ENCODE measurements around the gene NAALADL2.

Gene NAALADL2

DNA sequence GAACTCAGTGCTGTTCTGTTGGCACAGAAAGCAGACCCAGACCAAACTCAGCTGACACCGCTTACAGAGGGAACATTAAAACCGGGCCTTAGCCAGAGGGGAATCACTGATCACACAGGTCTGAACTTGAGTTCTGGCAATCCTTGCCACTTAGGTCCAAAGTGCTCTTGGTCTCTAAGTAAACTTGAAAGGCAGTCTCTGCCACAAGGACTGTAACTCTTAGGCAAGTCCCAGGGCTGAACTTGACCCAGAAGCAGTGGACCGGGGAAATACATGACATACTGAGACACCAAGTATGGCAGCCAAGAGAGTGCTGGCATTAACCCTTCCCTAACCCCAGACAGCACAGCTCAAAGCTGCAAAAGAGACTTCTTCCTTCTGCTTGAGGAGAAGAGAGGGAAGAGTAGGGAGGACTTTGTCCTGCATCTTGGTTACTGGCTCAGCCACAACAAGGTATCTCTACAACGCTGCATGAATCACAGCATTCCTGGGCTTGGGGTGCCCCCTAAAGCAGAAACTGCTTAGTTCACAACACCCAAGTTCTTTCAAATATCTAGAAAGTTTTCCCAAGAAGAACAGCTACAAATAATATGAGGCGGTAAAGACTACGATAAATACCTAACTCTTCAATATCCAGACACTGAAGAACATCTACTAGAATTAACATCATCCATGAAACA is 32.5 kb downstream of the NAALADL2 start:
- no peak for DNase-seq

- DNase-seq, result no peak
These were observed 47.9 kb downstream of the NAALADL2 start for GRCh38 chr3:174907027-174907426.

DNA sequence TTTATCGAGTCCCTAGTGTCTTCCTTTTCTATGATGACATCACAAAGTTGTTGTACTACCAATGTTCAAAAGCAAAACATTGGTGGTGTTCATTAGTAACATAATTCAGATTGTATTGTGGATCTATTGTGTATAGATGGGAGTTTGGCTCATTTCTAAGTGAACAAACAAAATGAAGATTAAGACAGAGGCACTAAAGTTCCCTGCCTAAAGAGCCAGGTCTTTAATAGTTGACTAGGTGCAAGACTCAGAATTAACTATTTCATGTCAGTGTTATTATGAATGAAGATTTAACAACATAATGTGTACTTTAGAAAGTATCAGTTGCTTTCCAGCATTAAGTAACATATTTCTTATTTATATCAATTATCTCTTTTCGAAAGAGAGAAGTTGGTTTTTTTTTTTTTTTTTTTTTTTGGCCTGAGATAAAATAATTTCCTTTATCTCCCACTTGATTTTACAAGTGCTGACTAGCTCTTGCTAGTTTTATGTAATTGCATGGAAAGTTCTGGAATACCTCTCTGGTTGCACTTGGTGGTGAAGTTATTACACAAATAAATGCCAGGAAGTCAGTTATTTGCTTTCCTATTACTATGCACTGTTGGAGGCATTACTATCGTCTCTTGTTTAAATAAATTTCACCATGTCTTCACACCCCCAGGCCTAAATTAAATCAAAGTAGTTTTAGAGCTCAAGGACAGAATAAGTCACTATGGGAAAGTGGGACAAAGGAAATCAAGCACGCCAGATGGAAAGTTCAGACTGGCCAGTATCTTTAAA is 48.7 kb downstream of the NAALADL2 start:
- no peak for DNase-seq

- DNase-seq, result no peak
These were observed 72.6 kb downstream of the NAALADL2 start for GRCh38 chr3:174931473-174932353.

DNA sequence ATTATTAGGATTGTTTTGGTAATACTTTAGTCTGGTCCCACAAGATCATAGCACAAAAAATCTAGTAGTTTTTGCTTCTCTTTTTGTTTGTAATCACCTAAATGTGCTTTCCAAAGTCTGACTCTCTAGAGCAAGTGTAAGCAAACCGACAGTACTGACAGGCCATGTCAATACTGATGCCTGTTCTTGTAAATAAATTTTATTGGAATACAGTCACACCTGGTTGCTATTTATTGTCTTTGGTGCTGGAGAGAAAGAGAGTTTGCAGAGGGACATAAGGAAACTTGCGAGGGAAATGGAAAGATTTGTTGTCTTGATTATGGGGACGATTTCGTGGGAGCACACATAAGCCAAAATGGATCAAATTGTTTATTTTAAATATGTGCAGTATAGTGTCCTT is 77.5 kb downstream of the NAALADL2 start:
- no peak for DNase-seq

- DNase-seq, result no peak
These were observed 78.3 kb downstream of the NAALADL2 start for GRCh38 chr3:174937478-174937877.

GRCh38 chr3:174938102-174938501 is 79.0 kb downstream of the NAALADL2 start:
- DNase-seq, result no peak

GRCh38 chr3:174940151-174940550 is 81.0 kb downstream of the NAALADL2 start:
- DNase-seq, result no peak

- DNase-seq, result no peak
These were observed 86.1 kb downstream of the NAALADL2 start for GRCh38 chr3:174945276-174945675.

GRCh38 chr3:174945951-174946350 is 86.8 kb downstream of the NAALADL2 start:
- no peak for DNase-seq

- no peak for DNase-seq
These were observed 90.4 kb downstream of the NAALADL2 start for GRCh38 chr3:174949523-174949922.

GRCh38 chr3:174951034-174951433 is 91.9 kb downstream of the NAALADL2 start:
- DNase-seq, result no peak

DNA sequence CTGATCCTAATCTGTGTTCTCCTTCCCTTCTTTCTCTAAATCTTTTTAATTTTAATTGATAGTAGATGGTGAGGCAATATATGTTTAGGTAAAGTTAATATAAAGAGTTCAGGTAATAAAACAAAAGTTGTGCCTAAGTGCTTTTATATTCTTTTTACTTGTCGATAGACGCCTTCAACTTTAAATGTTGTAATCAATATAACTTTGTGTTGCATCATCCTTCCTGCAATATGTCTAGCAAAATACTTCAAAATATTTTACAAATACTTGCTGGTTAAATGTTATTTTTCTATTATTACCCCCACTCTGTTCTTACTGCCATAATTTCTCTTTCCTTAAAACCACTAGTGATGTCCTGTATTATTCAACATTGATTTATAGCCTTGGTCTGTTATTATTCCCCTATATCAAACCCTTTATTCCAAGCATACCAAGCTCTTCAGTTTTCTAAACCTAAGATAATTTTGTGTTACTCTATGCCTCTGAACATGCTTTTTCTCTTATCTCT is 92.4 kb downstream of the NAALADL2 start:
- no peak for DNase-seq

- DNase-seq, result no peak
These were observed 93.9 kb downstream of the NAALADL2 start for GRCh38 chr3:174953068-174953467.

DNA sequence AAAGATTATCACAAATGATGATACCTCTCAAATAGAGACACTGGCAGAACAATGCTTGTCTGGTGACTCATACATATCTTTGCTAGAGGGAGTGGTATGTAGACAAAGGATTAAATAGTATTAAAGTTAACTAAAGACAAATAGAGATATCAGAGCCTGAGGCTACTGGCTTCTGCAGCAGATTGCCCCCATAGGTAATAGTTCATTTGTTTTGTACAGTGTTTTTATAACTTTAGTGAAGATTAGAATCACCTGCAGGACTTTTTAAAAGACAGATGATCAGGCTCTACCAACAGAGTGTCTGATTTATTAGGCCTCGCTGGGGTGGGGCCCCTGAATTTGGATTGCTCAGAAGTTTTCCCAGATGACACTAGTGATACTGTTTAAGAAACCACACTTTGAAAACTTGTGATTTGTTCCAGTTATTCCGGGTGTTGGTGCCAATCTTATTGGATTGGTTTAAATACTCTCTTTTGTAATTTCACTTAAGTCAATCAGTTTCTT is 96.4 kb downstream of the NAALADL2 start:
- DNase-seq, result no peak

DNA sequence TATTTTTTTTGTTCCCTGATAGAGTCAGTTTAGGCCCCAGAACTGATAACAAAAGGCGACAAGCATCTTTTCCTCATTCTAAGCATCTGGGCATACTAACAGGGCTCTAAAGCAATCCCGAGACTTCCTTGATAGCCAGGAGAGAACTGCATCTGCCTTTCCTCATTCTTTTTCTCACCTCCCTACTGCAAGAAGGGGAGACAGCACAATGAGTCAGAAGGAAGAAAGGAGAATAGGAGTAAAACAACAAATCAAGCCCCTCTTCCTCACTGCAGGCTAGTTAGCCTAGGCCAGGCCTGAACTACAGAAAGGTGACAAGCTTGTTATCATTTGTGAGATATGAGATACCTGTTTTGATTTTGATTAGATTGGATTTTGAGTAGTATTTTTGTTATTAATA is 97.9 kb downstream of the NAALADL2 start:
- no peak for DNase-seq

DNA sequence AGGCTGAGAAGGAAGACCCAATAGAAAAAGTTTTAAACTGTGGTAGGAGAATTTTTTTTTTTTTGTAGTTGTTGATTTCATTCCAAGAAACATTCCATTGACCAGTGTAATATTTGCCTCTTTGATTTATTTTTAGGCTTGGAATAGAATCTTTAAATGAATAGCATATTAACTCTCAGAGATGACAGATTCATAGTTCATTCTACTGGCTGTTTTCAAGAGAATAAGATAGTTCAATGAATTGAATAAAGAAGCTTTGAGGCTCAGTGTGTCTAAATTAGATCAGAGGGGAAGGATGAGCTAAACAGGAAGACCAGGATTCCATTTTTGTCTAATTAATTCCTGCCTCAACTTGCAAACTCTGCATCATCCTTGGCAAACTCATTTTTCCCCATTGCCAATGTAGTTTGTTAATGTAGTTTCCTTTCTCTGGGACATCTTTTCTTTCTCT is 98.4 kb downstream of the NAALADL2 start:
- DNase-seq, result no peak

DNA sequence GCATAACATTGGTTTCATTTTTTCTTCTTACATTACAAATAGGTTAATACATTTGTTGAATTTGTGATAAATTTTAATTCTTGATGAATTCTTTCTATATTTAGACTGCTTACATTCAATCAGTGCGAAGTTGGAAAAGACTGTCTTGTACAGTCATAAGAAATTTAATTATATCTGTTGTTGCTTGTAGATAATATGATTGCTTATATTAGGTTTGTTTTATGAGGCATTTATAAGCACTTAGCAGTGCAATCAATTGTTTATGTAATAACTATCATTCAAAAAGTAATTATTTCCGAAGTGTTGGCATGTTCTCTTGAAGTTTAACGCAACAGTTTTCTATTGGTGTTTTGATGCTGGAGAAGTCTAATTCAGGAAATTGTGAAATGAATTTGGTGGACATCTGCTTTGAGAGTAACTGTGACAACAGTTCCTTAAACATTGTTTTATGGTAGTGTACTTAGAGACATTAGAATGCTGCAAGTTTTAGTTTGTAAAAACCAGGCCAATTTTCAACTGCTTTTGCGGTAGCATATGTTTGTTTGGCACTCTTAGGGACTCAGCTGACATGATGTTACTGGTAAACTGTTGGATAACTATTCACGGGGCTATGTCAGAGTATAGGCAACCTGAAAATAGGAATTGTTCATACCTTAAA is 99.7 kb downstream of the NAALADL2 start:
- peak; percentile 21 for DNase-seq

DNA sequence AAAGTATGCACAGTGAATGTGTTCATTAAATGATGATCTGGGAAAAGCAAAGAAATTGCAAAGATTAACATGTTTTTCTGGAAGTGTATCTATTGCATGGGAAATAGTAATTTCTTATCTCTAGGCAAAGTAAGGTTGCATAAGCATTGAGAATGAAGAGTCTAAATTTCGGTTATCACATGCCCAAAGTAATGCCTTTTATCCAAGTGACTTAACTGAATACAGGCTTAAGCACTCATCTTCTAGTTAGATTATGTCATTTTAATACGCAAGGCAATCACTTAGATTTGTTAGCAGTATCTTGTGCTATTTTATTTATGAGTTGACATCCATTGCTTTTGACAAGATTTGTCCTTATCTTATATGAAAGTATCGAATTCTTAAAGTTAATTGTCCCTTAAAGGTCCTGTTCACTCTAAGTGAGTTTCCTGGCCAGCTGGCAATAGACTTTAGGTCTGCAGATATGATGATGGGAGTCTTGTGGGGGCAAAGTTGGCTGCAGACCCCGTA is 100.5 kb downstream of the NAALADL2 start:
- DNase-seq, result no peak

GRCh38 chr3:174960898-174961297 is 101.8 kb downstream of the NAALADL2 start:
- no peak for DNase-seq

- DNase-seq, result no peak
These were observed 114.3 kb downstream of the NAALADL2 start for GRCh38 chr3:174973465-174973864.

GRCh38 chr3:174986685-174987084 is 127.6 kb downstream of the NAALADL2 start:
- DNase-seq, result no peak
